GM21737 (cell line): ENCODE measurements around the gene KCNQ2.

Experiments
- ATAC-seq: cut with Tn5 transposase; IDR thresholded peaks from one replicate; pipeline ENCODE4 v1.9.1; 2021; ENCODE audit warnings: mild to moderate bottlenecking, moderate library complexity; ENCODE audit not compliant: unreplicated experiment

The KCNQ2 gene

GRCh38 chr20:63456429-63457284, 15.8 kb downstream of the KCNQ2 start:
- no peak for ATAC-seq

GRCh38 chr20:63455568-63455859, 16.9 kb downstream of the KCNQ2 start:
- no peak for ATAC-seq

- no peak for ATAC-seq
Observed at GRCh38 chr20:63454731-63455567, 17.5 kb downstream of the KCNQ2 start.

GRCh38 chr20:63452821-63453523, 19.5 kb downstream of the KCNQ2 start:
- ATAC-seq, result no peak

GRCh38 chr20:63452341-63452740, 20.1 kb downstream of the KCNQ2 start:
- no peak for ATAC-seq

GRCh38 chr20:63451821-63452220, 20.6 kb downstream of the KCNQ2 start:
- no peak for ATAC-seq

- ATAC-seq, result no peak
Observed at GRCh38 chr20:63449796-63450730, 22.4 kb downstream of the KCNQ2 start.

- no peak for ATAC-seq
Observed at GRCh38 chr20:63449025-63449424, 23.4 kb downstream of the KCNQ2 start.

- no peak for ATAC-seq
Observed at GRCh38 chr20:63448031-63448430, 24.4 kb downstream of the KCNQ2 start.

GRCh38 chr20:63447320-63447719, 25.1 kb downstream of the KCNQ2 start:
- ATAC-seq, result no peak

GRCh38 chr20:63446216-63447024, 26.0 kb downstream of the KCNQ2 start:
- no peak for ATAC-seq

GRCh38 chr20:63445075-63445734, 27.2 kb downstream of the KCNQ2 start:
- no peak for ATAC-seq

- ATAC-seq, result no peak
Observed at GRCh38 chr20:63444548-63444947, 27.9 kb downstream of the KCNQ2 start.

- ATAC-seq, result no peak
Observed at GRCh38 chr20:63443606-63444395, 28.7 kb downstream of the KCNQ2 start.

- no peak for ATAC-seq
Observed at GRCh38 chr20:63442100-63442493, 30.4 kb downstream of the KCNQ2 start.

GRCh38 chr20:63441136-63442099, 31.0 kb downstream of the KCNQ2 start:
- no peak for ATAC-seq

GRCh38 chr20:63440366-63440955, 32.0 kb downstream of the KCNQ2 start:
- ATAC-seq, result no peak
